Type B pancreatic cell (in vitro differentiated cells): ENCODE results near the gene DDX1. TPM values are rescaled to one million over a fixed set of nuclear protein-coding genes. Genes with fewer than 3 reads are reported as not detected.

Source experiments
- DNase-seq: peaks from one replicate; pipeline ENCODE4 v3.0.0; 2021; ENCODE audit warnings: mixed read lengths; ENCODE audit not compliant: unreplicated experiment; ENCODE audit errors: extremely low spot score
- H3K27ac Mint-ChIP-seq: 2 replicates; pipeline ENCODE4 v1.8.0; 2021; ENCODE audit warnings: mild to moderate bottlenecking, mixed read lengths
- H3K27me3 Mint-ChIP-seq: 2 replicates; pipeline ENCODE4 v1.8.0; 2021; ENCODE audit warnings: mixed read lengths
- H3K36me3 Mint-ChIP-seq: 2 replicates; pipeline ENCODE4 v1.8.0; 2021; ENCODE audit warnings: mixed read lengths
- H3K4me1 Mint-ChIP-seq: one replicate; pipeline ENCODE4 v1.8.0; 2021; ENCODE audit warnings: mixed read lengths; ENCODE audit not compliant: unreplicated experiment
- H3K4me3 Mint-ChIP-seq: 2 replicates; pipeline ENCODE4 v1.8.0; 2021; ENCODE audit warnings: mild to moderate bottlenecking, mixed read lengths
- H3K9me3 Mint-ChIP-seq: 2 replicates; pipeline ENCODE4 v1.8.0; 2021; ENCODE audit warnings: mixed read lengths
- CTCF ChIP-seq: fragments of 200-600 bp; sonication (generic); conservative IDR thresholded peaks from 2 replicates; pipeline ENCODE4 v1.5.0; 2021; ENCODE audit warnings: antibody characterized with exemption, mild to moderate bottlenecking
- total RNA-seq: library from RNA; stranded (reverse); gene quantifications from 2 replicates; pipeline ENCODE4 v1.2.1, GENCODE V29; 2021; ENCODE audit warnings: low replicate concordance

The DDX1 gene
- total RNA-seq, 1 donor from 2014 or later: 111 TPM

GRCh38 chr2:15554525-15555218 is 37.0 kb upstream of the DDX1 start:
- Mint-ChIP-seq H3K9me3 (no peaks in the 10 kb centered on the region), H3K27ac (no peak overlapping the region), H3K36me3 (peaks cover 12% of the 10 kb centered on the region), H3K4me1 (peaks cover 13% of the 10 kb centered on the region), H3K27me3 (no peaks in the 10 kb centered on the region), H3K4me3 (no peak overlapping the region)
- DNase-seq: no peak
- no peak for TF ChIP-seq CTCF

GRCh38 chr2:15555760-15556193 is 35.9 kb upstream of the DDX1 start:
- H3K4me3 Mint-ChIP-seq: no peak overlapping the region
- peaks cover 12% of the 10 kb centered on the region for H3K36me3 Mint-ChIP-seq
- no peaks in the 10 kb centered on the region for H3K27me3 Mint-ChIP-seq
- H3K9me3 Mint-ChIP-seq: no peaks in the 10 kb centered on the region
- no peak for TF ChIP-seq CTCF
- no peak for DNase-seq
- peaks cover 22% of the 10 kb centered on the region for H3K4me1 Mint-ChIP-seq
- no peak overlapping the region for H3K27ac Mint-ChIP-seq

- no peaks in the 10 kb centered on the region for H3K27me3 Mint-ChIP-seq
- peaks cover 12% of the 10 kb centered on the region for H3K36me3 Mint-ChIP-seq
- H3K4me3 Mint-ChIP-seq: no peak overlapping the region
- H3K9me3 Mint-ChIP-seq: no peaks in the 10 kb centered on the region
- no peak overlapping the region for H3K27ac Mint-ChIP-seq
- DNase-seq: no peak
- TF ChIP-seq CTCF: no peak
- peaks cover 27% of the 10 kb centered on the region for H3K4me1 Mint-ChIP-seq
Measured at GRCh38 chr2:15556311-15556930, 35.2 kb upstream of the DDX1 start.

GRCh38 chr2:15557887-15558311 is 33.8 kb upstream of the DDX1 start:
- Mint-ChIP-seq H3K27ac (no peak overlapping the region), H3K36me3 (peaks cover 7% of the 10 kb centered on the region), H3K4me1 (peaks cover 39% of the 10 kb centered on the region), H3K4me3 (peak overlapping the region; percentile 52), H3K9me3 (no peaks in the 10 kb centered on the region), H3K27me3 (no peaks in the 10 kb centered on the region)
- TF ChIP-seq CTCF: no peak
- no peak for DNase-seq

- H3K27me3 Mint-ChIP-seq: no peaks in the 10 kb centered on the region
Measured at GRCh38 chr2:15559379-15560139, 32.1 kb upstream of the DDX1 start.

More at GRCh38 chr2:15559379-15560139, 32.1 kb upstream of the DDX1 start:
- no peaks in the 10 kb centered on the region for H3K9me3 Mint-ChIP-seq
- H3K4me1 Mint-ChIP-seq: peaks cover 41% of the 10 kb centered on the region
- no peak for TF ChIP-seq CTCF
- peaks cover 3% of the 10 kb centered on the region for H3K36me3 Mint-ChIP-seq
- peak overlapping the region; percentile 100 for H3K4me3 Mint-ChIP-seq
- peak overlapping the region; percentile 90 for H3K27ac Mint-ChIP-seq
- DNase-seq: no peak
